G401.6 (cell line): ENCODE measurements around the gene ZNF860.
"Not testable (repeated sequence)": the region's sequence is repeated elsewhere in the genome, so short reads cannot be mapped to it uniquely, and the experiment has no call there.

ENCODE experiments used
- FAIRE-seq: peaks from 2 replicates; lab custom pipeline; 2012; peaks lifted over from hg19 to GRCh38; lab: Jason Lieb, UNC

The ZNF860 gene

GRCh38 chr3:31962801-31963205, 18.7 kb upstream of the ZNF860 start:
- no peak for FAIRE-seq

DNA sequence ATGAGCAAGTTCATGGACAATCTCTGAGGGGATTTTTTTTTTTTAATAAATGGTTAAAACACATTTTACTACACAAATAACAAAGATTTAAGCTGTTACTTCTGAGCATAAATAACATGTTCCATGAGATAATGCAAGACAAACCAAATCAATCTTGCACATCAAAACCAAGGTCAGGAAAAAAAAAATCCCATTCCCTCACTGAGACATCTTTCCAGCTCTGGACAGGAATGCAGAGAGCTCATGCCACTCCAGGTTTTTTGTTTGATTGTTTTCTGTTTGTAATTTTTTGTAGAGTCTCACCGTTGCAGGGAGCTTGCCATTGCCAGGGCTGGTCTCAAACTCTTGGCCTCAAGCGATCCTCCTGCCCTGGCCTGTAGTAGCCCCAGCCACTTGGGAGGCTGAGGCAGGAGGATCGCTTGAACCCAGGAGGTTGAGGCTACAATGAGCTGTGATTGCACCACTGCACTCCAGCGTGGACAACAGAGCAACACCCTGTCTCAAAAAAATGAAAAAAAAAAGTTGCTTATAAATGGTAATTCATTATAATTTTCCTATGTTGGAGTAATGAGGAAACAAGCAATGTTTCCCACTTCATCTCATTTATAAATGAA, 14.5 kb upstream of the ZNF860 start:
- FAIRE-seq: peak; percentile 46

DNA sequence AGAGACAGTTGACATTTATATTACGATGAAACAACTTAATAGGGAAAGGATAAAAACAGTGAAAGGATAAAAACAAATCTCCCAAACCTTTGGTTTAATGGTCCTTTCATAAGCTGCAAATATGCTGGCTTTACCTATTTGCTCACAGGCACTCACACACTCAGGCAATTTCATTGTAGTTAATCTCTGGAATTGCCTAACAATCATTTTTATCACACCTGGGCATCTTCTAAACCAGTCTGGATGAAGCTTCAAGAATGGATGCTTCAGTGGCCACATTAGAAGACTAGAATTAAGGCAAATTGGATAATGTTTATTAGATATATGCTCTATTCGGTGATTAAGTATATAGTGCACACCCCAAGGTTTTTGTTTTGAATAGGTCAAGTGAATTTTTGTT, 14.0 kb upstream of the ZNF860 start:
- FAIRE-seq: no peak

- FAIRE-seq: no peak
Measured at GRCh38 chr3:31968369-31968926, 13.1 kb upstream of the ZNF860 start.

DNA sequence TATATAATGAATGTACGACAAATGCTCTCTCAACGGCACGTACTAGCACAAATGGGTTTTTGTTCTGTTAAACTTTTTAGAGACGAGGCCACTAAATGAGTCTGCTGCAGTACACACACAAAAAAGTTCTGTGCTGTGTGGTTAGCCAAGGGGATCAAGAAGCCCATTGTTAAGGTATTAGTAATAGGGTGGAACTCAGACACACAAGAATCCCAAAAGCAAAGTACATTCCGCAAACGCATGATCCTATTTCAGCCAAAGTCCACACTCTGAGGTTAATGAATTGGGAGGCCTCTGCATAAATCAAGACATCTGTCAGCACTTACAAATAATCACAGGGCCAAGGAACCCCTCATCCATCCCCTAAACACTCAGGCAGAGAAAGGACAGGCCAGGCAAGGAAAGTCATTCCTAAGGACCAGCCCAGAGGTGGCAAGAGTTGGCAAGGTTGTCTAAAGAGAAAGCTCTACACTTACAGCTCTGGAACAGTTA, 12.6 kb upstream of the ZNF860 start:
- peak; percentile 99 for FAIRE-seq

- no peak for FAIRE-seq
Measured at GRCh38 chr3:31971607-31972006, 9.9 kb upstream of the ZNF860 start.

- no peak for FAIRE-seq
Measured at GRCh38 chr3:31973081-31973480, 8.5 kb upstream of the ZNF860 start.

DNA sequence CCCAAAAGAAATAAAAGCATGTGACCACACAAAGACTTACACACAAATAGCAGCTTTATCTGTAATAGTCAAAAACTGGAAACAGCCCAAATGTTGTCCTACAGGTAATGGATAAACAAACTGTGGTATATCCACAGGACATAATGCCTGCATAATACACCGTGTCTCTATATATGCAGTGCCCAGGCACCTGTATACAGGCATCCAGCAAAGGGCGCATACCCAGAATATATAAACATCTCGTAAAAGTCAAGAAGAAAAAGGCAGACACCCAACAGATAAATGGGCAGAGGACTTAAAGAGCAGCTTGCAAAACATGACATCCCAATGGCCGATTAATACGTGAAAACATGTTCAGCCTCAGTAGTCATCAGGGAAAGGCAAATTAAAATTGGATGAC, 7.7 kb upstream of the ZNF860 start:
- no peak for FAIRE-seq

DNA sequence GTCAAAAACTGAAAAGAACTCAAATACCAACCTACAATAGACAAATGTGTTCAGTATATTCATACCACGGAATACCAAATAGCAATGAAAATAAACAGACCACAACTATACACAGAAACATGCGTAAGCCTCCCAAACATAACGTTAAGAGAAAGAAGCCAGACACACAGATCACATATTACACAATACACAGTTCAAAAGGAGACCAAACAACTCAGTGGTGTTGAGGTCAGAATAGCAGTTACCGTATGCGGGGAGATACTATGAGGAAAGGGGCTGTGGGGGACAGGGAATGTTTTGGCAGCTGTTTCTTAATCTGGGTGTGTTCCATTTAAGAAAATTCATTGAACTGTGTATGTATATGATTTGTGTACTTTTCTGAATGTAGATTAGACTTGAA, 7.1 kb upstream of the ZNF860 start:
- FAIRE-seq: no peak

GRCh38 chr3:31974964-31975363, 6.6 kb upstream of the ZNF860 start:
- FAIRE-seq: no peak

DNA sequence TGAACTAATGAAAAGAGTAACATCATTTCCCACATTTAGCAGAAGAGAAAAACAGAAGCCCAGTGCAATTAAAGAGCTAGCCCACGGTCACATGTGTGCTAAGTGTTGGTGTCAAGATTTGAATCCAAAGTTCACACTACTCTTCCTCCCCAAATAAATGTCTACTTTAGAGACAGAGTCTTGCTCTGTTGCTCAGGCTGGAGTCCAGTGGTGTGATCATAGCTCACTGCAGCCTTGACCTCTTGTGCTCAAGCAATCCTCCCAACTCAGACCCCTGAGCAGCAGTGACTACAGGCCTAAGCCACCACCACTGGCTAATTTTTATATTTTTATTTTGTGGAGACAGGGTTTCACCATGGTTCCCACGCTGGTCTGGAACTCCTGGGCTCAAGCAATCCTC, 5.2 kb upstream of the ZNF860 start:
- no peak for FAIRE-seq

DNA sequence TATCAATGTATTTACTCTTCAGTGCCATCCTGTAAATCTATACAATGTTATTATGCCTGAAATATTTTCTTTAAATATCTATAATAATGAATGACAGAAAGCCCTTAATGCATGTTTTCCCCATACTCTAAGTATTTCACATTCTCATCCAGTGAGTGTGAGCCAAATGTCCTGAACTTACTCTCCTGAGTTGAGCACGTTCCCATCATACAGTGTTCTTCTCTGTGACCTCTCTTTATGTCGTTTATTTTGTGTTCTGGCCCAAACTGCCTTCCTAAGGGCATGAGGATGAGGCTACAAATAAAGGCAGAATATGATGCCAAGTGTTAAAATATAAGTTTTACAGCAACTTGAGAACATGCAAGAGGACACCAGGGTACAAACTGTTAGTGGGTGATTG, 3.8 kb upstream of the ZNF860 start:
- FAIRE-seq: no peak

DNA sequence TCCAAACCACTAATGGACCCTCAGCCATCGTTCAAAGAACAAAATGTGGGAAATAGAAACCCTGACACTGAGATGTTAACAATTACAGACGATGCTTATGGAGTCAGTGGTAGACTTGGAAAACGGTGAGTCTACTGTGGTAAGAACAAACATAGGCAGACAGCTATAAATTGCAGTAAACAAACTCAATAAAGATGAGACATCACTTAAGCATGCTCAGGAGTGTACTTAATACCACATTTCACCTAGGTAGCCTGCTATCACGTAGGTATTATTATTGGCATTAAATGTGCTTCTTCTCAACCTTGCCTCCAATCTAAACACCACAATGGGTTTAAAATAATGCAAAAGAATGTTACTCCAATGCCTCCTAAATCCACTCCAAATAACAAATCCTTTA, 3.0 kb upstream of the ZNF860 start:
- FAIRE-seq: no peak

- FAIRE-seq: no peak
Measured at GRCh38 chr3:31979001-31979697, 2.4 kb upstream of the ZNF860 start.

DNA sequence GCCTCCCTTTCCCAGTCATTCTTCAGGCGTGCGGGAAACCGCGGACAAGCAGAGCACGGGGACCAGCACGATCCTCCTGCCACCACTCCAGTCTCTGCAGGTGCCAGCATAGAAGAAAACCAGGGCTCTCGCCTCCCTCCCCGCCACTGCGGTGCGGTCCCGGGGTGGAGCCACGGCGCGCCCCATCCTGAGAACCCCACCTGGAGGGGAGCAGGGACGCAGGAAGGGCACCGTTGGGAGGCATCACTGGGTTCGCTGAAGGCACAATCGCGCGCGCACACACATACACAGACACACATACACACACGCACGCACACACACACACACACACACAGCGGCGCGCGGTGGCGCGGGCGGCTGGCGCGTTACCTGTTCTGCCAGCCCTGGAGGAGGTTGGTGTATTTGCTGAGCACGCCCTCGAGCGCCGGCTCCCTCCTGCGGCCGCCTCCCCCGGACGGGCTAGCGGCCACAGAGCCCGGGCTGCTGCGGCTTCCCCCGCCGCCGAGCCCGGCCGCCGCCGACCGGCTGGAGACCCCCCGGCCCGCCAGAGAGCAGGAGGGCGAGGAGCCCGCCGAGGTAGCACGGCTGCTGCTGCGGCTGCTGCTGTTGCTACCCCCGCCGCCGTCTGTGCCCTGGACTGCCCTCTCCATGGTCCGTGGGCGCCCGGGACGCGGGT, 882 bp upstream of the ZNF860 start:
- no peak for FAIRE-seq

DNA sequence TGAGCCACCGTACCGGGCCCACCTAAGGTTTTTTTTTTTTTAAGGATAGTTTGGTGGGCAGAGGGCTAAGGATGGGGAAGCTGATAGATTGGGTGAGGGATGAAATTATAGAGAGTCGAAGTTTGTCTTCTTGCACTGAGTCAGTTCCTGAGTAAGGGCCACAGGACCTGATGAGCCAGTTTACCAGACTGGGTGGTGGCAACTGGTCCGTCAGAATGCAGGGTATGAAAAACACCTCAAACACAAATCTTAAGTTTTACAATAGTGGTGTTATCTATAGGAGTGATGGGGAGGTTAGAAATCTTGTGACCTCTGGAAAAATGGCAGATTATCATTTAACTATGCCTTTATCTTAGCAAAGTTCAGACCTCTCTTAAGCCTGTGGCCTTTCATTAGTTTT, 2.8 kb downstream of the ZNF860 start:
- FAIRE-seq: no peak

GRCh38 chr3:31985831-31986230, 4.3 kb downstream of the ZNF860 start:
- FAIRE-seq: no peak

DNA sequence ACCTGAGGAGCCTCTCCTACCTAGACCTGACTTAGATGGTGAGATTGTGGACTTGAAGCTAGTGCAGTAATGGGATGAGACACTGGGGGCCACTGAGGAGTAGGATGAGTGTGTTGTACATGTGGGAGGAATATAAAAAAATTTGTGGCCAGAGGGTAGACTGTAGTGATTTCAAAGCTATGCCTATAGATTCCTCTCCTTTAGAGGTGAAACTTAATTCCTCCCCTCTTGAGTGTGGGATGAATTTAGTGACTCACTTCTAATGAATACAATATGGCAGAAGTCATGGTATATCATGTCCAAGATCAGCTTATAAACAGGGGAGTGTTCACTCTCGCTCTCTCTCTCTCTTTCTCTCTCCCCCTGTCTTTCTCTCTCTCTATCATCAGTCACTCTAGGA, 6.7 kb downstream of the ZNF860 start:
- no peak for FAIRE-seq

DNA sequence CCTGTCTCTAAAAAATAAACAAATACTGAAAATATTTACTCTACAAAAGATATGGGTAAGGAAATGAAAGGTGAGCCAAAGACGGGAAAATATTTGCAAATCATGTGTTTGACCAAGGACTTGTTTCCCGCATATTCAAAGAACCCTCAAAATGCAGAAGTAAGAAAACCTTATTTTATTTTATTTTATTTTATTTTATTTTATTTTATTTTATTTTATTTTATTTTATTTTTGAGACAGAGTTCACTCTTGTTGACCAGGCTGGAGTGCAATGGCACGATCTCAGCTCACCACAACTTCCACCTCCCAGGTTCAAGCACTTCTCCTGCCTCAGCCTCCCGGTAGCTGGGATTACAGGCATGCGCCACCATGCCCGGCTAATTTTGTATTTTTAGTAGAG, 11.4 kb downstream of the ZNF860 start:
- FAIRE-seq: not testable (repeated sequence)

DNA sequence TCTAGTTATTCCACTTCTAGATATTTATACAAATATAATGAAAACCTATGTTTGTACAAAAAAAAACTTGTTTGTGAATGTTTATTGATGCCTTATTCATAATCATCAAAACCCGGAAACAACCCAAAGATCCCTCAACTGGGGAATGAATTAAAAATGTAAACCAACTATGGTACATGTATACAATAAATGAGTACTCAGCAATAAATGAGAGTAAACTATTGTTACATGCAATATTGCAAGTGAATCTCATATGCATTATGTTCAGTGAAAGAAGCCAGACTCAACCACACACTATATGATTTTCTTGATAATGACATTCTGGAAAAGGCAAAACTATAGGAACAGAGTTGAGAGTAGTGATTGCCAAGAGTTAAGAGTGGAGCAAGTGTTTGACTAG, 12.3 kb downstream of the ZNF860 start:
- no peak for FAIRE-seq

- not testable (repeated sequence) for FAIRE-seq
Measured at GRCh38 chr3:31995026-31995425, 13.5 kb downstream of the ZNF860 start.

DNA sequence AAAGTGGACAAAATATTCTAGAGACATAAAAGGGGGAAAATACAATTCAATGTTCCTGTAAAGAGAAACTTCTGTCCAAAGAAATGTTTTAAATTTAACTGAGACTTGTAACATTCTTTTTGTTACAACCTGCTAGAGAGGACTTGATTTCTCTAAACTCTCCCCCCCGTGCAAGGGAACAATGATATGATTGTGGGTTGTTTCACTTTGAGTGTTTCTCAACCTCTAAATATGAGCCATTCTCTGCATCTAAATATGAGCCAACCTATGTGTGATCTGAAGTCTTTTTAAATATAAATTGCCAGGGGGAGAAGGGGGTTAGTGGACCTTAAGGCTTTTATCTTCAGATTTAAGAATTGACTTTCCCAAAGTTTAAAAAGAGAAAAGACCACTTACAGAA, 14.6 kb downstream of the ZNF860 start:
- FAIRE-seq: no peak

DNA sequence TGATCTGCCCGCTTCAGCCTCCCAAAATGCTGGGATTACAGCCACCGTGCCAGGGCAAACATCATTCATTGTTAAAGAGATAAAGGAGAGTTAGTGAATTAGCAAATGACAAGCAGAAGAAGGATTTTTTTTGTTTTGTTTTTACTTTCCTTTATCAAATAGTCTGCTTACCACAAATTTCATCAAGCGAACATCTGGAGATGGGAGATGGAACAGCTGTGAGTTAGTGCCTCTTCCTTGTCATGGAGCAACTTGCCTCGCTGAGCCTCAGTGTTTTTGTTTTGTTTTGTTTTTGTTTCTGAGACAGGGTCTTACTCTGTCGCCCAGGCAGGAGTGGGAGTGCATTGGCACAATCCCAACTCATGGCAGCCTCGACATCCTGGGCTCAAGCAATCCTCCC, 15.9 kb downstream of the ZNF860 start:
- no peak for FAIRE-seq
